Neural progenitor cell (in vitro differentiated cells): Measurements from ENCODE around the gene SLC35F4. TPM values are rescaled to one million over a fixed set of nuclear protein-coding genes. Genes with fewer than 3 reads are reported as not detected.

Source experiments
- DNase-seq: peaks from one replicate; pipeline ENCODE4 v3.0.0-alpha.2; 2016; ENCODE audit warnings: low spot score
- H2AFZ ChIP-seq: fragments of 200-600 bp; sonication (generic); replicated peaks from 2 replicates; pipeline ENCODE4 v1.6.1; 2016; ENCODE audit warnings: antibody characterized with exemption
- H3F3A ChIP-seq: fragments of 200-600 bp; sonication (generic); 2 replicates; pipeline ENCODE4 v1.6.1; 2016; ENCODE audit warnings: antibody characterized with exemption, low read depth
- H3K27ac ChIP-seq: fragments of 200-600 bp; sonication (generic); 2 replicates; pipeline ENCODE4 v1.5.1; 2016; ENCODE audit warnings: mild to moderate bottlenecking
- H3K27me3 ChIP-seq: fragments of 200-600 bp; sonication (generic); 2 replicates; pipeline ENCODE4 v1.6.1; 2016; ENCODE audit warnings: mild to moderate bottlenecking, moderate library complexity
- H3K36me3 ChIP-seq: fragments of 200-600 bp; sonication (generic); 2 replicates; pipeline ENCODE4 v1.5.1; 2016
- H3K4me1 ChIP-seq: fragments of 200-600 bp; sonication (generic); 2 replicates; pipeline ENCODE4 v1.6.1; 2016; ENCODE audit warnings: mixed run types
- H3K4me2 ChIP-seq: fragments of 200-600 bp; sonication (generic); 2 replicates; pipeline ENCODE4 v1.6.1; 2016
- H3K4me3 ChIP-seq: fragments of 200-600 bp; sonication (generic); 2 replicates; pipeline ENCODE4 v1.5.1; 2016
- H3K79me2 ChIP-seq: fragments of 200-600 bp; sonication (generic); 2 replicates; pipeline ENCODE4 v1.6.1; 2016; ENCODE audit warnings: low read depth
- H3K9ac ChIP-seq: fragments of 200-600 bp; sonication (generic); 2 replicates; pipeline ENCODE4 v1.6.1; 2016
- H3K9me3 ChIP-seq: fragments of 200-600 bp; sonication (generic); 2 replicates; pipeline ENCODE4 v1.5.1; 2016; ENCODE audit warnings: low read depth
- H4K20me1 ChIP-seq: fragments of 200-600 bp; sonication (generic); 2 replicates; pipeline ENCODE4 v1.6.1; 2016; ENCODE audit warnings: low read depth
- H3K27ac Mint-ChIP-seq: 3 replicates; pipeline ENCODE4 v1.8.0; 2021; ENCODE audit warnings: mixed read lengths
- H3K27me3 Mint-ChIP-seq: 2 replicates; pipeline ENCODE4 v1.8.0; 2022; ENCODE audit warnings: low read depth, mild to moderate bottlenecking, inconsistent platforms, moderate library complexity, mixed read lengths; ENCODE audit not compliant: insufficient read depth
- H3K36me3 Mint-ChIP-seq: 3 replicates; pipeline ENCODE4 v1.8.0; 2021; ENCODE audit warnings: mixed read lengths
- H3K4me1 Mint-ChIP-seq: 3 replicates; pipeline ENCODE4 v1.8.0; 2021; ENCODE audit warnings: mixed read lengths
- H3K4me3 Mint-ChIP-seq: 3 replicates; pipeline ENCODE4 v1.8.0; 2021; ENCODE audit warnings: mild to moderate bottlenecking, moderate library complexity, mixed read lengths
- H3K9me3 Mint-ChIP-seq: 3 replicates; pipeline ENCODE4 v1.8.0; 2020; ENCODE audit warnings: mixed read lengths
- EZH2 ChIP-seq: fragments of 200-600 bp; sonication (generic); IDR thresholded peaks from 2 replicates; pipeline ENCODE4 v1.6.1; 2017; ENCODE audit warnings: antibody characterized with exemption, mild to moderate bottlenecking, moderate library complexity
- EZH2phosphoT487 ChIP-seq: fragments of 200-600 bp; sonication (generic); IDR thresholded peaks from 2 replicates; pipeline ENCODE4 v1.6.1; 2017; ENCODE audit warnings: antibody characterized with exemption
- total RNA-seq: library from RNA; depleted of rRNA; stranded (reverse); fragments of >200 nt; gene quantifications from 2 replicates; pipeline ENCODE4 v1.2.3, GENCODE V29; 2015; ENCODE audit warnings: low replicate concordance
- TF ChIP-seq, protein P1 (sequence below): fragments of 200-600 bp; sonication (generic); IDR thresholded peaks from 2 replicates; pipeline ENCODE4 v1.5.1; 2017; ENCODE audit warnings: antibody characterized with exemption, mild to moderate bottlenecking

The SLC35F4 gene
- total RNA-seq, 1 donor from 2014 or later = not detected

DNA sequence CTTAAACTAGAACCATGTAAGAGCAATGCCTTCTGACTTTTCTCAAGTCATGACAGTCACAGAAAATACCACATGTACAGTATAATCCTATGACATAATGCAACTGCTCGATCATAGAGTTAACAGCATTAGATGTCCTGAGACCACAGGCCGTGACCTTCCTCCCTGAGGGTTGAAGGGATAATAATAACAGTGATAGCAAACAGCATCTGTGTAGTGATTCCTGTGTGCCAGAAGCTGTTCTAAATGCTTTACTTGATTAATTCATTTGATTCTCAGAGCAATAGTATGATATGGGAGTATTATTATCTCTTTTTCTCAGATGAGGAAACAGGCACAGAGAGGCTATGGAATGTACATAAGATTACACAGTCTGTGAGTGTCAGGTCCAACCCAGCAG is 53.2 kb downstream of the SLC35F4 start:
- TF ChIP-seq, protein P1, sequence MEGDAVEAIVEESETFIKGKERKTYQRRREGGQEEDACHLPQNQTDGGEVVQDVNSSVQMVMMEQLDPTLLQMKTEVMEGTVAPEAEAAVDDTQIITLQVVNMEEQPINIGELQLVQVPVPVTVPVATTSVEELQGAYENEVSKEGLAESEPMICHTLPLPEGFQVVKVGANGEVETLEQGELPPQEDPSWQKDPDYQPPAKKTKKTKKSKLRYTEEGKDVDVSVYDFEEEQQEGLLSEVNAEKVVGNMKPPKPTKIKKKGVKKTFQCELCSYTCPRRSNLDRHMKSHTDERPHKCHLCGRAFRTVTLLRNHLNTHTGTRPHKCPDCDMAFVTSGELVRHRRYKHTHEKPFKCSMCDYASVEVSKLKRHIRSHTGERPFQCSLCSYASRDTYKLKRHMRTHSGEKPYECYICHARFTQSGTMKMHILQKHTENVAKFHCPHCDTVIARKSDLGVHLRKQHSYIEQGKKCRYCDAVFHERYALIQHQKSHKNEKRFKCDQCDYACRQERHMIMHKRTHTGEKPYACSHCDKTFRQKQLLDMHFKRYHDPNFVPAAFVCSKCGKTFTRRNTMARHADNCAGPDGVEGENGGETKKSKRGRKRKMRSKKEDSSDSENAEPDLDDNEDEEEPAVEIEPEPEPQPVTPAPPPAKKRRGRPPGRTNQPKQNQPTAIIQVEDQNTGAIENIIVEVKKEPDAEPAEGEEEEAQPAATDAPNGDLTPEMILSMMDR = no peak
- TF ChIP-seq EZH2phosphoT487 = no peak
- TF ChIP-seq EZH2 = no peak
- Histone ChIP-seq H3K4me3 (no peak overlapping the region), H3F3A (no peaks in the 10 kb centered on the region), H3K4me1 (peaks cover 17% of the 10 kb centered on the region), H3K27ac (no peak overlapping the region), H3K4me2 (no peak overlapping the region), H3K36me3 (no peaks in the 10 kb centered on the region), H2AFZ (no peak overlapping the region), H3K9ac (no peak overlapping the region), H4K20me1 (no peaks in the 10 kb centered on the region), H3K27me3 (no peaks in the 10 kb centered on the region), H3K9me3 (no peaks in the 10 kb centered on the region), H3K79me2 (no peaks in the 10 kb centered on the region)
- no peak for DNase-seq
- H3K9me3 Mint-ChIP-seq = peaks cover 2% of the 10 kb centered on the region
- no peaks in the 10 kb centered on the region for H3K36me3 Mint-ChIP-seq
- H3K27me3 Mint-ChIP-seq = peaks cover 2% of the 10 kb centered on the region
- no peak overlapping the region for H3K4me3 Mint-ChIP-seq
- H3K27ac Mint-ChIP-seq = no peak overlapping the region
- peaks cover 8% of the 10 kb centered on the region for H3K4me1 Mint-ChIP-seq

- H4K20me1 ChIP-seq = no peaks in the 10 kb centered on the region
- no peaks in the 10 kb centered on the region for H3K9me3 ChIP-seq
- no peak overlapping the region for H3K27ac ChIP-seq
- H2AFZ ChIP-seq = no peak overlapping the region
- peaks cover 17% of the 10 kb centered on the region for H3K4me1 ChIP-seq
- no peak overlapping the region for H3K9ac ChIP-seq
- Mint-ChIP-seq H3K27me3 (peaks cover 3% of the 10 kb centered on the region), H3K4me1 (peaks cover 8% of the 10 kb centered on the region), H3K4me3 (no peak overlapping the region), H3K36me3 (no peaks in the 10 kb centered on the region), H3K9me3 (peaks cover 2% of the 10 kb centered on the region), H3K27ac (no peak overlapping the region)
- no peak overlapping the region for H3K4me3 ChIP-seq
- no peak for TF ChIP-seq EZH2
- TF ChIP-seq, protein P1 = no peak
- no peak for TF ChIP-seq EZH2phosphoT487
- H3K4me2 ChIP-seq = no peak overlapping the region
- H3F3A ChIP-seq = no peaks in the 10 kb centered on the region
- DNase-seq = no peak
- no peaks in the 10 kb centered on the region for H3K79me2 ChIP-seq
- no peaks in the 10 kb centered on the region for H3K27me3 ChIP-seq
- no peaks in the 10 kb centered on the region for H3K36me3 ChIP-seq
These were observed 53.8 kb downstream of the SLC35F4 start for GRCh38 chr14:57811998-57812546.

DNA sequence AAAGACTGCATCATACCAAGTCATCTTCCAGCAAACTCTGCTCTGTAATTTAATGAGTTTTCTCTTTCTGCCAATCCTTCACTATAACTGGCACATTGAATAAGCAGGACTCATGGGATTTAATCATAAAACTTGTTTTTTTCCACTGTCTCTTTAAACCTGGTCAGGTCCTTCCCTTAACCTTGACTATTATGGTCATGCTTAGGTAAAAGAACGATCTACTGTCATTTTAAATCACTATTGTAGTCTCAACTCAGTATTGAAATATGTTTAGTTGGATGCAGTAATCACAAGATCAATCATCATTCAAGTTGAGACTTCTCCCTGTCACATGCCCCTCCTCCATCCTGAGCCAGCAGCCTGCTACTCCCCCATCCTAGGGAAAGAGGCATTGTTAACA is 56.1 kb downstream of the SLC35F4 start:
- TF ChIP-seq, protein P1 = no peak
- TF ChIP-seq EZH2 (no peak), EZH2phosphoT487 (no peak)
- peaks cover 2% of the 10 kb centered on the region for H3K9me3 Mint-ChIP-seq
- Histone ChIP-seq H3K27me3 (no peaks in the 10 kb centered on the region), H3K27ac (no peak overlapping the region), H3K79me2 (no peaks in the 10 kb centered on the region), H3F3A (no peaks in the 10 kb centered on the region), H4K20me1 (no peaks in the 10 kb centered on the region), H2AFZ (no peak overlapping the region), H3K9ac (no peak overlapping the region), H3K36me3 (no peaks in the 10 kb centered on the region), H3K4me3 (no peak overlapping the region), H3K9me3 (no peaks in the 10 kb centered on the region), H3K4me2 (no peak overlapping the region), H3K4me1 (no peaks in the 10 kb centered on the region)
- H3K36me3 Mint-ChIP-seq = no peaks in the 10 kb centered on the region
- DNase-seq = no peak
- H3K27me3 Mint-ChIP-seq = peaks cover 3% of the 10 kb centered on the region
- no peak overlapping the region for H3K4me3 Mint-ChIP-seq
- no peak overlapping the region for H3K27ac Mint-ChIP-seq
- H3K4me1 Mint-ChIP-seq = no peaks in the 10 kb centered on the region
